Measurements from ENCODE around the gene ZXDA.

Gene ZXDA

DNA sequence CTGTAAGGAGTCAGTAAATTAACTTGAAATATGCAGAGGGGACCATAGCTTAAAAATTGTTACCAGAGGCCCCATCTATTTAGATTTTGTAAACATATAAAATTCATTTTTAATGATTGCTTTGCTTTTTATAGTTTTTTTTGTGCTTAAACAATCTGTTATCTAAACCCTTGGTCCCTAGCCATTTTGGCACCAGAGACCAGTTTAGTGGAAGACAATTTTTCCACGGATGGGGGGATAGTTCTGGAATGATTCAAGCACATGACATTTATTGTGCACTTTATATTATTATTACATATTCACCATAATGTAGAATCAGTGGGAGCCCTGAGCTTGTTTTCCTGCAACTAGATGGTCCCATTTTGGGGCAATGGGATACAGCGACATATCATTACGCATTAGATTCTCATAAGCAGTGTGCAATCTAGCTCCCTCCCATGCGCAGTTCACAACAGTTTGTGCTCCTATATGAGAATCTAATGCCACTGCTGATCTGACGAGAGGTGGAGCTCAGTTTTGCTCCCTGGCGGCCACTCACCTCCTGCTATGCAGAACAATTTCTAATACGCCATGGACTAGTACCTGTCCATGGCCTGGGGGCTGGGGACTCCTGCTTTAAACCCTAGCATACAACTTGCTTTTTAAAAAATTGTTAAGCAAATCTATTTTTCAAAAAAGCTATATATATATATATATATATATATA is 5.9 kb downstream of the ZXDA start:
- H3K4me3 ChIP-seq (ENCODE audit: low read depth, low read length), result no peak overlapping the region
- TF ChIP-seq, protein P1, sequence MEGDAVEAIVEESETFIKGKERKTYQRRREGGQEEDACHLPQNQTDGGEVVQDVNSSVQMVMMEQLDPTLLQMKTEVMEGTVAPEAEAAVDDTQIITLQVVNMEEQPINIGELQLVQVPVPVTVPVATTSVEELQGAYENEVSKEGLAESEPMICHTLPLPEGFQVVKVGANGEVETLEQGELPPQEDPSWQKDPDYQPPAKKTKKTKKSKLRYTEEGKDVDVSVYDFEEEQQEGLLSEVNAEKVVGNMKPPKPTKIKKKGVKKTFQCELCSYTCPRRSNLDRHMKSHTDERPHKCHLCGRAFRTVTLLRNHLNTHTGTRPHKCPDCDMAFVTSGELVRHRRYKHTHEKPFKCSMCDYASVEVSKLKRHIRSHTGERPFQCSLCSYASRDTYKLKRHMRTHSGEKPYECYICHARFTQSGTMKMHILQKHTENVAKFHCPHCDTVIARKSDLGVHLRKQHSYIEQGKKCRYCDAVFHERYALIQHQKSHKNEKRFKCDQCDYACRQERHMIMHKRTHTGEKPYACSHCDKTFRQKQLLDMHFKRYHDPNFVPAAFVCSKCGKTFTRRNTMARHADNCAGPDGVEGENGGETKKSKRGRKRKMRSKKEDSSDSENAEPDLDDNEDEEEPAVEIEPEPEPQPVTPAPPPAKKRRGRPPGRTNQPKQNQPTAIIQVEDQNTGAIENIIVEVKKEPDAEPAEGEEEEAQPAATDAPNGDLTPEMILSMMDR (IDR thresholded peaks at IDR 0.05; ENCODE audit: low read depth, low read length, missing control alignments), result no peak

DNA sequence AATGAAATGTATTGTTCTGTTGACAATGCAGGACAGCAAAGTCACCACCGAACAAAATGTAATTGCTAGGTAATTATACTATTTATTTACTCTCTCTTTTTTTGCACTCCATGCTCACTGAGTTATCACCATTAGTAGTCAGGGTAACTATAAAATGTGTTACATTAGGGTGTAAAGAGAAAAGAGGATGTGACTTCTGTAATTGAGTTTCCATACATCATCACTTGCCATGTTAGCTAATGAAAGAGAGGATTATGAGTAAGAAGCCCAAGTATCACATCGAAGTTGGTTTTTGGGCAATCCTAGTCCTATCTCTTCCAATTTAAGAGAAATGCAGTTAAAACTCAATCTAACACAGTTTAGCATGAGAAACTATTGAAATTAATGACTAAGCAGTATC is 7.6 kb downstream of the ZXDA start:
- no peak for DNase-seq (ENCODE audit: low read depth)
- TF ChIP-seq, protein P1 (IDR thresholded peaks at IDR 0.05; ENCODE audit: low read depth, low read length, missing control alignments), result no peak
- H3K4me3 ChIP-seq (ENCODE audit: low read depth, low read length), result no peak overlapping the region

More for the DNA sequence above, 5.9 kb downstream of the ZXDA start:
- DNase-seq (ENCODE audit: low read depth), result no peak

DNA sequence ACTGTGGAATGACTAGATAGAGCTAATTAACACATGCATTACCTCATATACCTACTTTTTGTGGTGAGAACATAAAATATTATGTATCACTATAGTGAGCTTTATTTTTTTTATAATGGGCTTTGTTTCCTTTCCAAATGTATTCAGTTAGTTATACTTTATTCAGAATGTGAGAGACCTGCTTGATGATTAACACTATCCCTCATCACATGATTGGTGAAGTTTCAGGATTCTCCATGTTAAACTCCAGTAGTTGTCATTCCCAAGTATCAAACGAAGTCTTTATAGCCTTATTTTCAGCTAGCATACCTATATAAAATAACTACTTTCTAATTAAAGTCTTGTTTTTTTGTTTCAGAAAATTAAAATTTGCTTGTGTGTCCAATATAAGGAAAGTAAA is 8.8 kb downstream of the ZXDA start:
- DNase-seq (ENCODE audit: low read depth), result no peak
- no peak overlapping the region for H3K4me3 ChIP-seq (ENCODE audit: low read depth, low read length)
- TF ChIP-seq, protein P1 (IDR thresholded peaks at IDR 0.05; ENCODE audit: low read depth, low read length, missing control alignments), result no peak

DNA sequence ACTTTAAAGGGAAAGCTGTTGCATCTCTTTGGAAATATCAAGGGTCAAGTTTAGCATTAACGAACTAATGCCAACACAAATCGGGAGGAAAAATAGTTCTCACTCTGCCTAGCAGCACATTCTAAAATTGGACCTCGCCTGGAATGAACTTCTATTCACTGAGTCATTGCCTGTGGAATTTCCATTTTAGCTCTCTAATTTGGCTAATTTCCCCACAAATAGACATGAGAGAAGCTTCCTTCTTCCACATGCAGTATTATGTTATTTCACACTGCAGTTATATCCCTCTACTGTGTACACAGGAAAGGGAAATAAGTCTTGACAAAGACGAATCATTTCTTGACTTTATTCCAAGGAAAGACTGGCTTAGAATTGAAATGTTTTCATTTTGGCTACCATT is 9.3 kb downstream of the ZXDA start:
- TF ChIP-seq, protein P1 (IDR thresholded peaks at IDR 0.05; ENCODE audit: low read depth, low read length, missing control alignments), result no peak
- no peak for DNase-seq (ENCODE audit: low read depth)
- H3K4me3 ChIP-seq (ENCODE audit: low read depth, low read length), result no peak overlapping the region

DNA sequence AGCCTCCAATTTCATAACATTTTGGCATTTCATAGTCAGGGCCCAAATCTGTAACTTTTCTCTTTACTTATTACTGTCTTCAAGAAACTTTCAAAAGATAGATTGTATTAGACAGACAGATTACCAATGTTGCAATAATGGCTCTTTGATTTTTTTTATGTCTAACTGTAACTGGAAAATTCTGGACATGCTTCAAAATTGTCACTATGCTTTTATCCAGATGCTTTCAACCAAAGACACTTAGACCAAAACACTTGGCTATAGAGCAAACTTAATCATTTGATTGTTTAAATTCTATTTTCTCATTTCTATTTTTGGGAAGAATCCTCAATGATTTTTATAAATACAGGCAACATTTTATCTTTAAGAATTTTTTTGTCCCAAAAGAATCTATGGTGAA is 10.4 kb downstream of the ZXDA start:
- DNase-seq (ENCODE audit: low read depth), result no peak
- TF ChIP-seq, protein P1 (IDR thresholded peaks at IDR 0.05; ENCODE audit: low read depth, low read length, missing control alignments), result no peak
- no peak overlapping the region for H3K4me3 ChIP-seq (ENCODE audit: low read depth, low read length)

DNA sequence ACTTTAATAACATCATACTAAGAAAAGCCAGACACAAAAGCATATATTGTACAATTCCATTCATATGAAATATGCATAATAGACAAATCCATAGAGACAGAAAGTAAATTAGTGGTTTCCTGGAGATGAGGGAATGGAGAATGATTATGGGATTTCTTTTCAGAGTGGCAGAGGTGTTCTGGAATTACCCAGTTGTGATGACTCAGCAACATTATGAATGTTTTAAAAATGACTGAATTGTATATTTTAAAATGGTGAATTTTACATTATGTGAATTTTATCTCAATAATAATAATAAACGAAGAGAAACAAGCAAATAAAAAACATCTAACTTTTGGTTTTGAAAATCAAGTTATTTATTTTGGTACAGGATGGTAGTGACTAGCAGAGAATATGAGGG is 11.2 kb downstream of the ZXDA start:
- TF ChIP-seq, protein P1 (IDR thresholded peaks at IDR 0.05; ENCODE audit: low read depth, low read length, missing control alignments), result no peak
- DNase-seq (ENCODE audit: low read depth), result no peak
- H3K4me3 ChIP-seq (ENCODE audit: low read depth, low read length), result no peak overlapping the region

DNA sequence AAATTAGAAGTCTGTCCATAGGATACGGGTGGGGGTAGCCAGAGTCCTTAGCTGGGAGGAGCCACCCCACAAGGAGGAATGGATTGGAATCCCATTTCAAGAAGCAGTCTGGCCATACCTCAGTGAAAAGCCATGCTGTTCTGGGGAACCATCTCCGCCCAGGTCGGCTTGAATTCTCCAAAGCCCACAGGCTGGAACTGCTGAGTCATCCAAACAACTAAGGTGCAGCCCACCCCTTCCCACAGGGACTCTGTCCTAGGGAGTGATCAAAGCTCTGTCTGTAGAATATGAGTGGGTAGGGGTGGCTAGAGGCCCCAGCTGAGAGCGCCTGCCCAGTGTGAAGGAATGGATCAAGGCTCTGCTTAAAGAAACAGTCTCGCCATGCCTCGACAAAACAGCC is 38.8 kb downstream of the ZXDA start:
- no peak for DNase-seq (ENCODE audit: low read depth)
- no peak overlapping the region for H3K4me3 ChIP-seq (ENCODE audit: low read depth, low read length)
- TF ChIP-seq, protein P1 (IDR thresholded peaks at IDR 0.05; ENCODE audit: low read depth, low read length, missing control alignments), result no peak

Measured in GM12864 (cell line).